ENCODE measurements around the gene TYSND1.

TYSND1 gene

GRCh38 chr10:70140297-70140696 is 6.2 kb downstream of the TYSND1 start:
- Mint-ChIP-seq H3K27me3 (ENCODE audit: low read depth) (peaks cover 7% of the 10 kb centered on the region), H3K4me3 (no peak overlapping the region), H3K9me3 (no peaks in the 10 kb centered on the region), H3K36me3 (ENCODE audit: low read depth) (peaks cover 4% of the 10 kb centered on the region), H3K27ac (no peak overlapping the region), H3K4me1 (peaks cover 7% of the 10 kb centered on the region)
- TF ChIP-seq CTCF (IDR thresholded peaks at IDR 0.05; ENCODE audit: unreplicated experiment in 3 of 3), result no peak

GRCh38 chr10:70139997-70140250 is 6.6 kb downstream of the TYSND1 start:
- H3K9me3 Mint-ChIP-seq, result no peaks in the 10 kb centered on the region
- H3K4me3 Mint-ChIP-seq, result no peak overlapping the region
- H3K4me1 Mint-ChIP-seq, result peaks cover 7% of the 10 kb centered on the region
- peaks cover 4% of the 10 kb centered on the region for H3K36me3 Mint-ChIP-seq (ENCODE audit: low read depth)
- H3K27me3 Mint-ChIP-seq (ENCODE audit: low read depth), result peaks cover 9% of the 10 kb centered on the region
- no peak for TF ChIP-seq CTCF (IDR thresholded peaks at IDR 0.05; ENCODE audit: unreplicated experiment in 3 of 3)
- no peak overlapping the region for H3K27ac Mint-ChIP-seq

GRCh38 chr10:70139151-70139996 is 7.1 kb downstream of the TYSND1 start:
- Mint-ChIP-seq H3K4me3 (no peak overlapping the region), H3K36me3 (ENCODE audit: low read depth) (peaks cover 4% of the 10 kb centered on the region)

GRCh38 chr10:70137927-70138883 is 8.3 kb downstream of the TYSND1 start:
- no peak overlapping the region for H3K27ac Mint-ChIP-seq
- H3K9me3 Mint-ChIP-seq, result no peaks in the 10 kb centered on the region
- peaks cover under 1% of the 10 kb centered on the region for H3K4me1 Mint-ChIP-seq
- H3K4me3 Mint-ChIP-seq, result no peak overlapping the region
- peaks cover 8% of the 10 kb centered on the region for H3K27me3 Mint-ChIP-seq (ENCODE audit: low read depth)
- H3K36me3 Mint-ChIP-seq (ENCODE audit: low read depth), result peaks cover 5% of the 10 kb centered on the region
- no peak for TF ChIP-seq CTCF (IDR thresholded peaks at IDR 0.05; ENCODE audit: unreplicated experiment in 3 of 3)

More at GRCh38 chr10:70139151-70139996, 7.1 kb downstream of the TYSND1 start:
- Mint-ChIP-seq H3K27ac (no peak overlapping the region), H3K9me3 (no peaks in the 10 kb centered on the region), H3K4me1 (peaks cover 3% of the 10 kb centered on the region), H3K27me3 (ENCODE audit: low read depth) (peaks cover 9% of the 10 kb centered on the region)
- no peak for TF ChIP-seq CTCF (IDR thresholded peaks at IDR 0.05; ENCODE audit: unreplicated experiment in 3 of 3)

- Mint-ChIP-seq H3K27ac (no peak overlapping the region), H3K27me3 (ENCODE audit: low read depth) (peaks cover 17% of the 10 kb centered on the region), H3K4me1 (peaks cover 6% of the 10 kb centered on the region), H3K4me3 (no peak overlapping the region), H3K36me3 (ENCODE audit: low read depth) (peaks cover 10% of the 10 kb centered on the region), H3K9me3 (no peaks in the 10 kb centered on the region)
- TF ChIP-seq CTCF (IDR thresholded peaks at IDR 0.05; ENCODE audit: unreplicated experiment in 3 of 3), result no peak
Measured at GRCh38 chr10:70137135-70137534, 9.4 kb downstream of the TYSND1 start.

Data from nephron (organoid).